HEK293 (cell line): ENCODE results near the gene SAMD4A.

ENCODE experiments used
- CTCF ChIA-PET: fragments of 350-600 bp; formaldehyde crosslinking; extraction: SDS; loops from one replicate; lab custom pipeline; 2021; ENCODE audit warnings: antibody characterized with exemption; lab: Yijun Ruan, JAX
- POLR2A ChIA-PET: fragments of 300-600 bp; formaldehyde crosslinking; extraction: SDS; loops from one replicate; lab custom pipeline; 2020; ENCODE audit warnings: antibody characterized with exemption, inconsistent platforms; lab: Yijun Ruan, JAX
- H3K27ac ChIP-seq: fragments of 200-500 bp; sonication (Bioruptor generic); 2 replicates; pipeline ENCODE4 v1.5.1; 2014; ENCODE audit warnings: low read depth, low read length, control low read depth, inconsistent platforms; ENCODE audit errors: extremely low read depth
- H3K36me3 ChIP-seq, 2 experiments: fragments of 200-500 bp in 1 of 2; sonication (Bioruptor generic) in 1 of 2; 1 replicate in 1 of 2; 2 replicates in 1 of 2; pipeline ENCODE4 v1.5.1; 2014 to 2017; ENCODE audit warnings: inconsistent platforms in 2 of 2, low read length in 2 of 2; ENCODE audit not compliant: control insufficient read depth in 2 of 2, insufficient read depth in 1 of 2
- H3K4me1 ChIP-seq: fragments of 200-500 bp; sonication (Bioruptor generic); 2 replicates; pipeline ENCODE4 v1.5.1; 2014; ENCODE audit warnings: mild to moderate bottlenecking, low read length, inconsistent platforms; ENCODE audit not compliant: control insufficient read depth, insufficient read depth
- H3K4me3 ChIP-seq: 2 replicates; pipeline ENCODE4 v1.5.1; 2011; ENCODE audit warnings: low read depth, mild to moderate bottlenecking, control low read depth, low read length, moderate library complexity
- H3K9me3 ChIP-seq: fragments of 200-500 bp; sonication (Bioruptor generic); 2 replicates; pipeline ENCODE4 v1.5.1; 2014; ENCODE audit warnings: low read depth, low read length, inconsistent platforms; ENCODE audit not compliant: control insufficient read depth, insufficient read depth
- FEZF1 ChIP-seq: fragments of 450-650 bp; formaldehyde crosslinking; IDR thresholded peaks from 2 replicates; pipeline ENCODE4 v1.5.1; 2016; ENCODE audit warnings: missing biosample characterization, missing genetic modification characterization
- KLF16 ChIP-seq: fragments of 450-650 bp; formaldehyde crosslinking; IDR thresholded peaks from 2 replicates; pipeline ENCODE4 v1.5.1; 2017; ENCODE audit warnings: missing biosample characterization, missing genetic modification characterization
- YY2 ChIP-seq: fragments of 450-650 bp; formaldehyde crosslinking; IDR thresholded peaks from 2 replicates; pipeline ENCODE4 v1.5.1; 2016; ENCODE audit warnings: missing biosample characterization, missing genetic modification characterization
- ZFP37 ChIP-seq: fragments of 450-650 bp; formaldehyde crosslinking; IDR thresholded peaks from 2 replicates; pipeline ENCODE4 v1.5.1; 2016; ENCODE audit warnings: missing biosample characterization, missing genetic modification characterization
- ZNF157 ChIP-seq: fragments of 450-650 bp; formaldehyde crosslinking; IDR thresholded peaks from 2 replicates; pipeline ENCODE4 v1.5.1; 2016; ENCODE audit warnings: missing biosample characterization, missing genetic modification characterization
- ZNF302 ChIP-seq: fragments of 450-650 bp; formaldehyde crosslinking; IDR thresholded peaks from 2 replicates; pipeline ENCODE4 v1.5.1; 2016; ENCODE audit warnings: missing biosample characterization, missing genetic modification characterization, low read depth
- ZNF423 ChIP-seq: fragments of 450-650 bp; formaldehyde crosslinking; IDR thresholded peaks from 2 replicates; pipeline ENCODE4 v1.5.1; 2016; ENCODE audit warnings: missing biosample characterization, missing genetic modification characterization
- ZNF600 ChIP-seq: fragments of 450-650 bp; formaldehyde crosslinking; IDR thresholded peaks from 2 replicates; pipeline ENCODE4 v1.5.1; 2016; ENCODE audit warnings: missing biosample characterization, missing genetic modification characterization
- ZNF654 ChIP-seq: fragments of 450-650 bp; formaldehyde crosslinking; IDR thresholded peaks from 2 replicates; pipeline ENCODE4 v1.5.1; 2016; ENCODE audit warnings: low read depth, missing biosample characterization, missing genetic modification characterization
- ZNF664 ChIP-seq: fragments of 450-650 bp; formaldehyde crosslinking; IDR thresholded peaks from 2 replicates; pipeline ENCODE4 v1.5.1; 2016; ENCODE audit warnings: missing biosample characterization, missing genetic modification characterization
- TF ChIP-seq, protein P1 (sequence below): fragments of 450-650 bp; formaldehyde crosslinking; IDR thresholded peaks from 2 replicates; pipeline ENCODE4 v1.5.1; 2017; ENCODE audit warnings: missing biosample characterization, mild to moderate bottlenecking, missing genetic modification characterization, moderate library complexity
- TF ChIP-seq, protein P2 (sequence below): fragments of 450-650 bp; formaldehyde crosslinking; IDR thresholded peaks from 2 replicates; pipeline ENCODE4 v1.5.1; 2017; ENCODE audit warnings: missing biosample characterization, missing genetic modification characterization
- TF ChIP-seq, protein P3 (sequence below): fragments of 450-650 bp; IDR thresholded peaks from 2 replicates; pipeline ENCODE4 v1.5.1; 2018; ENCODE audit warnings: missing biosample characterization, mild to moderate bottlenecking, missing genetic modification characterization
- TF ChIP-seq, protein P4 (sequence below): fragments of 450-650 bp; formaldehyde crosslinking; IDR thresholded peaks from 2 replicates; pipeline ENCODE4 v1.5.1; 2016; ENCODE audit warnings: missing biosample characterization, missing genetic modification characterization

The SAMD4A gene

DNA sequence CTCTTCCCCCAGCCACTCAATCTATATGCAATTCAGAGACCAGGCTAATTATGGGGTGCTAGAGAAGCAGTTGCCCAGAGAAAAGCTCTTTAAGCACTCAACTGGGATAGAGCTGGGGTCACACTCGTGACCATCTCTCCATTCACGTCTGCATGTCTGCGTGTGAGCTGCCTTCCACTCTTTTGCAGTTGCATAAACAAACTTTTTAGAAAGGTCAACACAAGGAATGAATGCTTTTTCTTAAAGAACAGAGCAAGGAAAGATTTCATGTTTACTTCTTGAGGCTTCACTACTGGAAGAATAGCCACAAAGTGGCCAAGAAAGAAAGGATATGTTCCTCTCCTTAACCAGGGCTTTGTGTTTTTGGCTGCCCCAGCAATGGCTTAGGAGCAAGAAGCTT is 151.1 kb downstream of the SAMD4A start (continued):
- TF ChIP-seq, protein P1, sequence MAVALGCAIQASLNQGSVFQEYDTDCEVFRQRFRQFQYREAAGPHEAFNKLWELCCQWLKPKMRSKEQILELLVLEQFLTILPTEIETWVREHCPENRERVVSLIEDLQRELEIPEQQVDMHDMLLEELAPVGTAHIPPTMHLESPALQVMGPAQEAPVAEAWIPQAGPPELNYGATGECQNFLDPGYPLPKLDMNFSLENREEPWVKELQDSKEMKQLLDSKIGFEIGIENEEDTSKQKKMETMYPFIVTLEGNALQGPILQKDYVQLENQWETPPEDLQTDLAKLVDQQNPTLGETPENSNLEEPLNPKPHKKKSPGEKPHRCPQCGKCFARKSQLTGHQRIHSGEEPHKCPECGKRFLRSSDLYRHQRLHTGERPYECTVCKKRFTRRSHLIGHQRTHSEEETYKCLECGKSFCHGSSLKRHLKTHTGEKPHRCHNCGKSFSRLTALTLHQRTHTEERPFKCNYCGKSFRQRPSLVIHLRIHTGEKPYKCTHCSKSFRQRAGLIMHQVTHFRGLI (tag by site-specific recombination) = no peak
- TF ChIP-seq, protein P2, sequence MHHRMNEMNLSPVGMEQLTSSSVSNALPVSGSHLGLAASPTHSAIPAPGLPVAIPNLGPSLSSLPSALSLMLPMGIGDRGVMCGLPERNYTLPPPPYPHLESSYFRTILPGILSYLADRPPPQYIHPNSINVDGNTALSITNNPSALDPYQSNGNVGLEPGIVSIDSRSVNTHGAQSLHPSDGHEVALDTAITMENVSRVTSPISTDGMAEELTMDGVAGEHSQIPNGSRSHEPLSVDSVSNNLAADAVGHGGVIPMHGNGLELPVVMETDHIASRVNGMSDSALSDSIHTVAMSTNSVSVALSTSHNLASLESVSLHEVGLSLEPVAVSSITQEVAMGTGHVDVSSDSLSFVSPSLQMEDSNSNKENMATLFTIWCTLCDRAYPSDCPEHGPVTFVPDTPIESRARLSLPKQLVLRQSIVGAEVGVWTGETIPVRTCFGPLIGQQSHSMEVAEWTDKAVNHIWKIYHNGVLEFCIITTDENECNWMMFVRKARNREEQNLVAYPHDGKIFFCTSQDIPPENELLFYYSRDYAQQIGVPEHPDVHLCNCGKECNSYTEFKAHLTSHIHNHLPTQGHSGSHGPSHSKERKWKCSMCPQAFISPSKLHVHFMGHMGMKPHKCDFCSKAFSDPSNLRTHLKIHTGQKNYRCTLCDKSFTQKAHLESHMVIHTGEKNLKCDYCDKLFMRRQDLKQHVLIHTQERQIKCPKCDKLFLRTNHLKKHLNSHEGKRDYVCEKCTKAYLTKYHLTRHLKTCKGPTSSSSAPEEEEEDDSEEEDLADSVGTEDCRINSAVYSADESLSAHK (tag by site-specific recombination) = no peak
- TF ChIP-seq ZNF664 (tag by site-specific recombination) (no peak), ZFP37 (tag by site-specific recombination) (no peak), KLF16 (no peak)

DNA sequence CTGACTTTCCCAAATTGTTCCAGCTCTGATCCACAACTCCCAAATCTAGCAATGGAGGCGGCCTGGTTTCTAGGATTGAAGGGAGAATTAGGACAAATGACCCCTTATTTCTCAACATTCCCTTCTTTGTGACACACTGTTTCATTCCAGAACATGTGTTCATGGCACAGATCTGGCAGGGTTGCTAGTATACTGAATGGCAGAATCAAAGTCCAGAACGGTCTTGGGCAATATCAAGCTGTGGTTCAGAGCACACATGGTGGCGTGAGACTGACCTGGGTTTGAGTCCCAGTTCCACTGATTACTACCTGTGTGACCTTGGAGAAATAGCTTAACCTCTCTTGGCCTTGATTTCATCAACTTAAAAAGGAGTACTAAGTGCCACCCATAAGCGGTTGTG is 152.5 kb downstream of the SAMD4A start:
- TF ChIP-seq ZNF423 (tag by site-specific recombination) (no peak), ZNF600 (tag by site-specific recombination) (peak; percentile 31; the same call in 1 of the 2 replicates)
- no peaks in the 10 kb centered on the region; the same call in 1 of the 2 replicates for H3K4me1 ChIP-seq
- no peak overlapping the region for H3K4me3 ChIP-seq
- ChIA-PET CTCF (interaction anchor here (0.5 to 2.4 kb wide), 4 partner anchors 8 to 201 kb away, joined by 3 to 7 read pairs (median 4); no protein-coding TSS in a partner anchor), POLR2A (no interaction called here)
- no peaks in the 10 kb centered on the region for H3K36me3 ChIP-seq
- no peaks in the 10 kb centered on the region for H3K9me3 ChIP-seq
- no peak overlapping the region for H3K27ac ChIP-seq

DNA sequence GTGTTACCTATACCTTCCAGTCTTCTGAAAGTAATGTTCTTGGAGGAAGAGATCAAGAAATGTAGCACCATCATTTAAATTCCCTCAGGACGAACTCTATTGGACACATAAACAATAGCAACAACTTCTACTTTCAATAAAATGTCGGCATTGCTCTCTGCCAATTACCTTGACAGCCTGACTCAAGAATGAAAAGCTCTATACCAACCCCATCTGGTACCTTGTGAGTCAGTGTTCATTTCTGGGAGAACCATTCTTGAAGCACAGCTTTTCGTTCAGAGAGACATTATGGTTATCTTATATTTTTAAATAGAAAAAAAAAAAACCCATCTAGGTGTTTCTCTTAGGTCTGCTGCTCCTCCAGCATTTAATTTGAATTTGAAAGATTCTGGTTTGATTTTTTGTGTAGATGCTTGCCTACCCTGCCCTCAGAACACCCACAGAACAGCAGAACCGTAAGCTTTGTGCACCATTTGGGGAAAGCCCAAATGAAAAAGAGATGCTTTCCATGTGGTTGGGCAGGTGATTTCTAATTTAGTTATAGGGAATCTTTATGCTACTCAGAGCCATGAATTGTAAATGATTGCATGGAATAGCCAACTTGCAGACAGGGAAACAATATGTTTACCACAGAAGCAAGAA is 156.0 kb downstream of the SAMD4A start:
- ChIA-PET POLR2A (interaction anchor here (0.7 to 1.6 kb wide), 2 partner anchors 24 to 157 kb away, joined by 4 to 6 read pairs; no protein-coding TSS in a partner anchor), CTCF (interaction anchor here (0.6 to 4.2 kb wide), 11 partner anchors 9 to 1128 kb away, joined by 3 to 22 read pairs (median 4); no protein-coding TSS in a partner anchor)
- no peaks in the 10 kb centered on the region for H3K36me3 ChIP-seq
- H3K4me3 ChIP-seq = no peak overlapping the region
- peak; percentile 46 for TF ChIP-seq ZNF654 (tag by site-specific recombination)
- TF ChIP-seq, protein P3, sequence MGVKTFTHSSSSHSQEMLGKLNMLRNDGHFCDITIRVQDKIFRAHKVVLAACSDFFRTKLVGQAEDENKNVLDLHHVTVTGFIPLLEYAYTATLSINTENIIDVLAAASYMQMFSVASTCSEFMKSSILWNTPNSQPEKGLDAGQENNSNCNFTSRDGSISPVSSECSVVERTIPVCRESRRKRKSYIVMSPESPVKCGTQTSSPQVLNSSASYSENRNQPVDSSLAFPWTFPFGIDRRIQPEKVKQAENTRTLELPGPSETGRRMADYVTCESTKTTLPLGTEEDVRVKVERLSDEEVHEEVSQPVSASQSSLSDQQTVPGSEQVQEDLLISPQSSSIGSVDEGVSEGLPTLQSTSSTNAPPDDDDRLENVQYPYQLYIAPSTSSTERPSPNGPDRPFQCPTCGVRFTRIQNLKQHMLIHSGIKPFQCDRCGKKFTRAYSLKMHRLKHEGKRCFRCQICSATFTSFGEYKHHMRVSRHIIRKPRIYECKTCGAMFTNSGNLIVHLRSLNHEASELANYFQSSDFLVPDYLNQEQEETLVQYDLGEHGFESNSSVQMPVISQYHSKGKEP = no peak
- TF ChIP-seq, protein P1 (tag by site-specific recombination) = peak; percentile 91
- H3K9me3 ChIP-seq = no peaks in the 10 kb centered on the region
- H3K4me1 ChIP-seq = no peaks in the 10 kb centered on the region; the same call in 1 of the 2 replicates
- H3K27ac ChIP-seq = no peak overlapping the region

DNA sequence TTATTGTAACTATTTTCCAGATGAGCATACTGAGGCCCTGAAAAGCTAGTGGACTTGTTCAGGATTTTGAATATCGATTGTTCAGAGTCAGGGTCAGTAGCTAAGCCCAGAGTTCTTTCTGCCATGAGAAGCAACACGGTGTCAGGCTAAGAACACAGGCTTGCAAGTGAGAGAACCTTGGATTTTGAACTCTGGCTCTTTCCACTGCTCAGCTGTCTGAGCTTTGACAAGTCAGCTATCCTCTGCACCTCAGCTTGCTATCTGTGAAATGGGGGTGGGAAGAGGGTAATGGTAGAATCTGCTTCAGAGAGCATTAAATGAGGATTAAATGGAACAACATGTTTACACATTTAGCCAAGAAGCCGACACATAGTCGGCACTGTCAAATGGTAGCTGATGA is 157.2 kb downstream of the SAMD4A start:
- Histone ChIP-seq H3K4me1 (no peaks in the 10 kb centered on the region; the same call in 1 of the 2 replicates), H3K9me3 (no peaks in the 10 kb centered on the region), H3K27ac (no peak overlapping the region), H3K36me3 (no peaks in the 10 kb centered on the region), H3K4me3 (no peak overlapping the region)
- ChIA-PET CTCF (interaction anchor here (0.6 to 4.2 kb wide), 8 partner anchors 33 to 479 kb away, joined by 3 to 22 read pairs (median 4); no protein-coding TSS in a partner anchor), POLR2A (interaction anchor here (1.6 kb wide), 1 partner anchor 158 kb away, joined by 6 read pairs; no protein-coding TSS in a partner anchor)
- TF ChIP-seq, protein P4, sequence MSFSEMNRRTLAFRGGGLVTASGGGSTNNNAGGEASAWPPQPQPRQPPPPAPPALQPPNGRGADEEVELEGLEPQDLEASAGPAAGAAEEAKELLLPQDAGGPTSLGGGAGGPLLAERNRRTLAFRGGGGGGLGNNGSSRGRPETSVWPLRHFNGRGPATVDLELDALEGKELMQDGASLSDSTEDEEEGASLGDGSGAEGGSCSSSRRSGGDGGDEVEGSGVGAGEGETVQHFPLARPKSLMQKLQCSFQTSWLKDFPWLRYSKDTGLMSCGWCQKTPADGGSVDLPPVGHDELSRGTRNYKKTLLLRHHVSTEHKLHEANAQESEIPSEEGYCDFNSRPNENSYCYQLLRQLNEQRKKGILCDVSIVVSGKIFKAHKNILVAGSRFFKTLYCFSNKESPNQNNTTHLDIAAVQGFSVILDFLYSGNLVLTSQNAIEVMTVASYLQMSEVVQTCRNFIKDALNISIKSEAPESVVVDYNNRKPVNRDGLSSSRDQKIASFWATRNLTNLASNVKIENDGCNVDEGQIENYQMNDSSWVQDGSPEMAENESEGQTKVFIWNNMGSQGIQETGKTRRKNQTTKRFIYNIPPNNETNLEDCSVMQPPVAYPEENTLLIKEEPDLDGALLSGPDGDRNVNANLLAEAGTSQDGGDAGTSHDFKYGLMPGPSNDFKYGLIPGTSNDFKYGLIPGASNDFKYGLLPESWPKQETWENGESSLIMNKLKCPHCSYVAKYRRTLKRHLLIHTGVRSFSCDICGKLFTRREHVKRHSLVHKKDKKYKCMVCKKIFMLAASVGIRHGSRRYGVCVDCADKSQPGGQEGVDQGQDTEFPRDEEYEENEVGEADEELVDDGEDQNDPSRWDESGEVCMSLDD = no peak
- TF ChIP-seq ZNF157 (tag by site-specific recombination) (no peak), FEZF1 (no peak), YY2 (tag by site-specific recombination) (no peak), ZNF302 (no peak)
